Measurements from ENCODE around the gene SORCS2.

Gene SORCS2

GRCh38 chr4:7712021-7712671 is 519.8 kb downstream of the SORCS2 start:
- TF ChIP-seq, protein P1, sequence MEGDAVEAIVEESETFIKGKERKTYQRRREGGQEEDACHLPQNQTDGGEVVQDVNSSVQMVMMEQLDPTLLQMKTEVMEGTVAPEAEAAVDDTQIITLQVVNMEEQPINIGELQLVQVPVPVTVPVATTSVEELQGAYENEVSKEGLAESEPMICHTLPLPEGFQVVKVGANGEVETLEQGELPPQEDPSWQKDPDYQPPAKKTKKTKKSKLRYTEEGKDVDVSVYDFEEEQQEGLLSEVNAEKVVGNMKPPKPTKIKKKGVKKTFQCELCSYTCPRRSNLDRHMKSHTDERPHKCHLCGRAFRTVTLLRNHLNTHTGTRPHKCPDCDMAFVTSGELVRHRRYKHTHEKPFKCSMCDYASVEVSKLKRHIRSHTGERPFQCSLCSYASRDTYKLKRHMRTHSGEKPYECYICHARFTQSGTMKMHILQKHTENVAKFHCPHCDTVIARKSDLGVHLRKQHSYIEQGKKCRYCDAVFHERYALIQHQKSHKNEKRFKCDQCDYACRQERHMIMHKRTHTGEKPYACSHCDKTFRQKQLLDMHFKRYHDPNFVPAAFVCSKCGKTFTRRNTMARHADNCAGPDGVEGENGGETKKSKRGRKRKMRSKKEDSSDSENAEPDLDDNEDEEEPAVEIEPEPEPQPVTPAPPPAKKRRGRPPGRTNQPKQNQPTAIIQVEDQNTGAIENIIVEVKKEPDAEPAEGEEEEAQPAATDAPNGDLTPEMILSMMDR (IDR thresholded peaks at IDR 0.05; ENCODE audit: control insufficient read depth, insufficient read depth, low read depth, low read length, missing control alignments), result no peak
- DNase-seq (ENCODE audit: low read depth), result no peak
- no peak overlapping the region for H3K4me3 ChIP-seq (ENCODE audit: control insufficient read depth, low read depth, low read length)

DNA sequence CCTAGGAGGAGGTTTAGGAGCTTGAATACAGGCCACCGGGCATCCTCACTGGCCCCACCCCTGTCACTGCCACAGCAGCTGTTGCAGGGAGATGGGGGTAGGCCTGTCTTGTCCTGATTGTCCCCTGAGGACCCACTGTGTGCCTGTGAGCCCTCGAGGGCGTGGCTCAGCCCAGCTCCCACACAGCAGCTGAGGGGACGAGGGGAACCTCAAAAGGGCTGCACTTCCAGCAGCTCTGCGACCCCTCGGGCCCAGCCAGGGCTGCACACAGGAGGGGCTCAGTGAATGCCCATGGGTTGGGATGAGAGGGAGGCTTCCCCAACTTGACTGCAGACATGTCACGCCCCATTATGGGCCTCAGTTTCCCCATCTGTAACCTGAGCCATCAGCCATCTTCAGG is 521.4 kb downstream of the SORCS2 start:
- TF ChIP-seq, protein P1 (IDR thresholded peaks at IDR 0.05; ENCODE audit: control insufficient read depth, insufficient read depth, low read depth, low read length, missing control alignments), result no peak
- no peak for DNase-seq (ENCODE audit: low read depth)
- H3K4me3 ChIP-seq (ENCODE audit: control insufficient read depth, low read depth, low read length), result no peak overlapping the region

- H3K4me3 ChIP-seq (ENCODE audit: control insufficient read depth, low read depth, low read length), result no peak overlapping the region
- TF ChIP-seq, protein P1 (IDR thresholded peaks at IDR 0.05; ENCODE audit: control insufficient read depth, insufficient read depth, low read depth, low read length, missing control alignments), result no peak
- DNase-seq (ENCODE audit: low read depth), result no peak
Measured at GRCh38 chr4:7714176-7714575, 521.8 kb downstream of the SORCS2 start.

DNA sequence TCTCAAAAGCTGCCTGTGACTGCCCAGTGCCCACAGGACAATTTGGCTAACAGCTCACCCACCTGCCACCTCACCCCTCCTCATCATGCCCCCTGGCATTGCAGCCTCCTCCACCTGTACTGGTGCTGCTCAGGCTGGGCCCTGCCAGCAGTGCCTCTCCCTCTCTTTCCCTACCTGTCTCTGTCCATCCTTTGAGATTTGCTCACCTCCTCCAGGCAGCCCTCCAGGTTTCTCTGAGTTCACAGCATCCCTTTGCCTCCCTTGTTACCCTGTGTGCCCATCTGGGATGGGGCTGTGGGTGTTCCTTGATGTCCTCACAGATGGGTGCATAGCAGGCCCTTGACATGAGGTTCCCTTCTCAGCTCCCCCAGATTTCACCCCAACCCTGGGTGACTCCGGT is 522.4 kb downstream of the SORCS2 start:
- no peak overlapping the region for H3K4me3 ChIP-seq (ENCODE audit: control insufficient read depth, low read depth, low read length)
- no peak for DNase-seq (ENCODE audit: low read depth)
- TF ChIP-seq, protein P1 (IDR thresholded peaks at IDR 0.05; ENCODE audit: control insufficient read depth, insufficient read depth, low read depth, low read length, missing control alignments), result no peak

DNA sequence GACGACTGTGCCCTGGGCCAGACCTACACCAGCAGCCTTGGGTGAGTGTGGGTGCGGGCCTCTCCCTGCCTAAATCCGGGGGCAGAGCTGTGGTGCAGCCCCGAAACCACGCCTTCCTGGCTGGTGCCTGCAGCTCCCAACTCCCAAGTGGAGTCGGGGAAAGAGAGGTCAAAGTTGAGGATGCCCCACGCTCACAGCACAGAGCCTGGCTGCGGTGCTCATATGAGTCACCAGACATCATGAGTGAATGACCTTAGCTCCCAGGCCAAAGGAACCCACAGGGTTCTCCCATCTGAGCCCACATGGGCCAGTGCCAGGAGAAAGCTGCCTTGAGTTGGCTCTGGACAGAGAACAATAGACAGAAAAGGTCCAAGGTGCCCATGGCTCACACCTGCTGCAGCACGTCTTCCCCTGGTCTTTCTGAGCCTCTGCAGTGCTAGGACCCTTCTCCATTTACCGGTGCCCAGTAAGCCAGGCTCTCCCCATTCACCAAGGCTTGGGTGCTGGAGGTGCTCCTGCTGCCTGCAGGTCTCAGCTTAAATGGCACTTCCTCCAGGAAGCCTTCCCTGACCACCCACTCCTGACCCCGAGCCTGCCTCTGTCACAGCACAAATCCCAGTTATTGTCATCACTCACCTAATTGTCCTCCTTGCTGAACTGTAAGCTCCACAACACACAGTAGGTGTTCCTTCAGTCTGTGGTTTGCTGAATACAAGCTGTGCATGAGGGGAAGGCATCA is 523.1 kb downstream of the SORCS2 start:
- DNase-seq (ENCODE audit: low read depth), result no peak
- H3K4me3 ChIP-seq (ENCODE audit: control insufficient read depth, low read depth, low read length), result no peak overlapping the region
- TF ChIP-seq, protein P1 (IDR thresholded peaks at IDR 0.05; ENCODE audit: control insufficient read depth, insufficient read depth, low read depth, low read length, missing control alignments), result no peak

- TF ChIP-seq, protein P1 (IDR thresholded peaks at IDR 0.05; ENCODE audit: control insufficient read depth, insufficient read depth, low read depth, low read length, missing control alignments), result no peak
- no peak overlapping the region for H3K4me3 ChIP-seq (ENCODE audit: control insufficient read depth, low read depth, low read length)
- DNase-seq (ENCODE audit: low read depth), result no peak
Measured at GRCh38 chr4:7716010-7716721, 523.8 kb downstream of the SORCS2 start.
